GM12878 (cell line): ENCODE data around the gene TVP23B.
"Not testable (repeated sequence)": the region's sequence is repeated elsewhere in the genome, so short reads cannot be mapped to it uniquely, and the experiment has no call there.

Source experiments
- BCL3 ChIP-seq: IDR thresholded peaks from 2 replicates; pipeline ENCODE4 v1.6.1; 2011; ENCODE audit warnings: borderline replicate concordance, low read depth, mild to moderate bottlenecking, moderate library complexity, low read length; ENCODE audit not compliant: insufficient read depth, poor library complexity, severe bottlenecking
- CEBPB ChIP-seq, 2 experiments: fragments of 150-350 bp in 1 of 2; IDR thresholded peaks; 2 replicates each; pipeline ENCODE4 v1.6.1; 2012 to 2014; ENCODE audit warnings: low read depth in 2 of 2, low read length in 2 of 2, borderline replicate concordance in 1 of 2, inconsistent platforms in 1 of 2
- EP300 ChIP-seq, 2 experiments: fragments of 150-350 bp in 1 of 2; IDR thresholded peaks; 2 replicates each; pipeline ENCODE4 v1.6.1; 2011 to 2012; ENCODE audit warnings: low read depth in 2 of 2, low read length in 2 of 2, borderline replicate concordance in 1 of 2, improper control_type of control experiment in 1 of 2, inconsistent platforms in 1 of 2; ENCODE audit not compliant: control insufficient read depth in 1 of 2
- GABPA ChIP-seq: IDR thresholded peaks from 2 replicates; pipeline ENCODE4 v1.6.1; 2014; ENCODE audit warnings: antibody characterized with exemption, low read depth, mild to moderate bottlenecking, inconsistent platforms
- POLR2A ChIP-seq: IDR thresholded peaks from 2 replicates; pipeline ENCODE4 v1.6.1; 2011; ENCODE audit warnings: low read depth, mild to moderate bottlenecking, low read length
- TF ChIP-seq, protein P1 (sequence below), 3 experiments: IDR thresholded peaks in 2 of 3; conservative IDR thresholded peaks in 1 of 3; 2 replicates each; pipeline ENCODE4 v1.5.1; 2011; ENCODE audit warnings: low read depth in 3 of 3, low read length in 3 of 3, mild to moderate bottlenecking in 3 of 3, control low read depth in 2 of 3, moderate library complexity in 2 of 3, inconsistent platforms in 1 of 3, mixed read lengths in 1 of 3; ENCODE audit not compliant: control insufficient read depth in 2 of 3, insufficient read depth in 1 of 3; ENCODE audit errors: extremely low read depth in 1 of 3

DNA sequence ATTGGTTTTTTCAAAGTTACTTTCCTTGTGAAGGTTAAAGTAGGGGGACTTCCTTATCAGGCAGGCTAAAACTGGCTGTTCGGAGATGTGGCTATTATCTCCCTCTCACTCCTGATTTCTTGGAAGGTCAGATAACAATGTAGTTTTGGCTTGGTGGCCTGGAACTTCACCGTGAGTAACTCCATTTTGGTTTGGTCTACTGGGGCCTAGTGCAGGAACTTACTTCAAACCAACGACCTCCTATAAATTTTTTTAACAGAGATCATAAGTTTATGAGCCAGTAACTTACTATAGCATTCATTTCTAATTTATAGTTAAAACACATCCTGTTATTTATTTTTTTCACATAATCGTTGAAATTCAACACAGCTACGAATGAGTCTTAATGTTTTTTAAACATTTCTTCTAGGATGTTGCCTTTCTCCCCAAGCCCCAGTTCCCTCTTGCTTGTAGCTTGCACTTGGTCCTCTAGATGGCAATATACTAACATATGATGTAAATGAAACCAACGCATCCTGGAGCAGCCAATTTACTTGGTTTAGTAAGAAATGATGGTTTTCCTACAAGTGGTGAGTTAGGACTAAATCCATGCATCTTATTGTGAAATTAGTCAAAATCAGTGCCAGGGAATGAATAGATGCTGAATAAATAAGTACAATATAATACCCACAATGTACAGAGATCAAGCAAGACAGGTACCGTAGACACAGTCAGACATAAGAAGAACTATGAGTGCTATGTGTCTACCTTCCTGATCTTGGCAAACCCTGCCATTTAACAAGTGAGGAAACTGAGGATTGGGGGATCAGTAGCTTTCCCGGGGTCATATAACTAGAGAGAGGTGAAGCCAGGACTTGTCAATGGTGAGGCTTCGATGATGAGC is 35.7 kb downstream of the TVP23B start:
- TF ChIP-seq, protein P1, sequence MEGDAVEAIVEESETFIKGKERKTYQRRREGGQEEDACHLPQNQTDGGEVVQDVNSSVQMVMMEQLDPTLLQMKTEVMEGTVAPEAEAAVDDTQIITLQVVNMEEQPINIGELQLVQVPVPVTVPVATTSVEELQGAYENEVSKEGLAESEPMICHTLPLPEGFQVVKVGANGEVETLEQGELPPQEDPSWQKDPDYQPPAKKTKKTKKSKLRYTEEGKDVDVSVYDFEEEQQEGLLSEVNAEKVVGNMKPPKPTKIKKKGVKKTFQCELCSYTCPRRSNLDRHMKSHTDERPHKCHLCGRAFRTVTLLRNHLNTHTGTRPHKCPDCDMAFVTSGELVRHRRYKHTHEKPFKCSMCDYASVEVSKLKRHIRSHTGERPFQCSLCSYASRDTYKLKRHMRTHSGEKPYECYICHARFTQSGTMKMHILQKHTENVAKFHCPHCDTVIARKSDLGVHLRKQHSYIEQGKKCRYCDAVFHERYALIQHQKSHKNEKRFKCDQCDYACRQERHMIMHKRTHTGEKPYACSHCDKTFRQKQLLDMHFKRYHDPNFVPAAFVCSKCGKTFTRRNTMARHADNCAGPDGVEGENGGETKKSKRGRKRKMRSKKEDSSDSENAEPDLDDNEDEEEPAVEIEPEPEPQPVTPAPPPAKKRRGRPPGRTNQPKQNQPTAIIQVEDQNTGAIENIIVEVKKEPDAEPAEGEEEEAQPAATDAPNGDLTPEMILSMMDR (IDR thresholded peaks at IDR 0.05 in 2 of 3, conservative IDR thresholded peaks at IDR 0.05 in 1 of 3; ENCODE audit: control insufficient read depth in 2 of 3, extremely low read depth in 1 of 3, insufficient read depth in 1 of 3, low read depth in 3 of 3, low read length in 3 of 3), result peak; percentile 28 to 42 (median 39); a peak in 4 of 6 replicates
- TF ChIP-seq BCL3; EP300 (IDR thresholded peaks at IDR 0.05; ENCODE audit: borderline replicate concordance in 1 of 2, control insufficient read depth in 1 of 2, low read depth in 2 of 2, low read length in 2 of 2); CEBPB (IDR thresholded peaks at IDR 0.05; ENCODE audit: borderline replicate concordance in 1 of 2, low read depth in 2 of 2, low read length in 2 of 2); POLR2A; GABPA: not testable (repeated sequence)
